H9 (cell line): Measurements from ENCODE around the gene PACRGL. TPM values are rescaled to one million over a fixed set of nuclear protein-coding genes. Genes with fewer than 3 reads are reported as not detected.

Experiments
- DNase-seq: peaks from one replicate; pipeline ENCODE4 v3.0.0-alpha.2; 2017
- H2AFZ ChIP-seq: one replicate; pipeline ENCODE4 v1.6.1; 2013; ENCODE audit warnings: mild to moderate bottlenecking, low read length, control low read depth, moderate library complexity
- H2AK5ac ChIP-seq: 2 replicates; pipeline ENCODE4 v1.6.1; 2013; ENCODE audit warnings: low read length, control low read depth, mixed read lengths; ENCODE audit not compliant: insufficient read length
- H2BK120ac ChIP-seq: one replicate; pipeline ENCODE4 v1.6.1; 2013; ENCODE audit warnings: low read depth, mild to moderate bottlenecking, low read length, control low read depth, inconsistent platforms; ENCODE audit not compliant: poor library complexity, severe bottlenecking
- H2BK12ac ChIP-seq: 2 replicates; pipeline ENCODE4 v1.6.1; 2013; ENCODE audit warnings: low read length, control low read depth, mixed read lengths, low read depth; ENCODE audit not compliant: insufficient read length
- H2BK15ac ChIP-seq: 2 replicates; pipeline ENCODE4 v1.6.1; 2013; ENCODE audit warnings: low read depth, low read length, control low read depth
- H2BK20ac ChIP-seq: one replicate; pipeline ENCODE4 v1.6.1; 2013; ENCODE audit warnings: low read depth, mild to moderate bottlenecking, low read length, control low read depth, inconsistent platforms; ENCODE audit not compliant: poor library complexity, severe bottlenecking
- H2BK5ac ChIP-seq: 2 replicates; pipeline ENCODE4 v1.6.1; 2013; ENCODE audit warnings: low read length, control low read depth, mixed read lengths; ENCODE audit not compliant: insufficient read length
- H3K14ac ChIP-seq: 2 replicates; pipeline ENCODE4 v1.6.1; 2013; ENCODE audit warnings: low read length, control low read depth; ENCODE audit not compliant: insufficient read depth
- H3K18ac ChIP-seq: 2 replicates; pipeline ENCODE4 v1.6.1; 2013; ENCODE audit warnings: low read depth, mild to moderate bottlenecking, mixed read lengths, low read length, control low read depth; ENCODE audit not compliant: insufficient read length
- H3K23ac ChIP-seq: 2 replicates; pipeline ENCODE4 v1.6.1; 2013; ENCODE audit warnings: low read length, control low read depth, mixed read lengths, low read depth; ENCODE audit not compliant: insufficient read length
- H3K23me2 ChIP-seq: 2 replicates; pipeline ENCODE4 v1.6.1; 2013; ENCODE audit warnings: low read depth, mild to moderate bottlenecking, mixed read lengths, low read length, control low read depth; ENCODE audit not compliant: insufficient read length, poor library complexity, severe bottlenecking
- H3K27ac ChIP-seq: 2 replicates; pipeline ENCODE4 v1.5.1; 2013; ENCODE audit warnings: low read length, control low read depth, mixed read lengths, low read depth; ENCODE audit not compliant: insufficient read length
- H3K27me3 ChIP-seq: 2 replicates; pipeline ENCODE4 v1.6.1; 2013; ENCODE audit warnings: low read length, control low read depth, inconsistent platforms; ENCODE audit not compliant: insufficient read depth
- H3K4ac ChIP-seq: 2 replicates; pipeline ENCODE4 v1.6.1; 2013; ENCODE audit warnings: low read depth, mild to moderate bottlenecking, control low read depth, inconsistent platforms, low read length, moderate library complexity
- H3K4me1 ChIP-seq: 2 replicates; pipeline ENCODE4 v1.6.1; 2013; ENCODE audit warnings: low read length, control low read depth, inconsistent platforms; ENCODE audit not compliant: insufficient read depth
- H3K4me2 ChIP-seq: 2 replicates; pipeline ENCODE4 v1.6.1; 2013; ENCODE audit warnings: low read length, control low read depth, mixed read lengths; ENCODE audit not compliant: insufficient read length, insufficient read depth
- H3K56ac ChIP-seq: 2 replicates; pipeline ENCODE4 v1.6.1; 2013; ENCODE audit warnings: low read depth, mild to moderate bottlenecking, mixed read lengths, low read length, control low read depth; ENCODE audit not compliant: insufficient read length
- H3K79me1 ChIP-seq: 2 replicates; pipeline ENCODE4 v1.6.1; 2013; ENCODE audit warnings: low read depth, mild to moderate bottlenecking, moderate library complexity, low read length, control low read depth, inconsistent platforms; ENCODE audit not compliant: insufficient read depth, poor library complexity, severe bottlenecking
- H3K79me2 ChIP-seq: 2 replicates; pipeline ENCODE4 v1.6.1; 2013; ENCODE audit warnings: low read length, control low read depth, inconsistent platforms; ENCODE audit not compliant: insufficient read depth
- H3K9ac ChIP-seq: 2 replicates; pipeline ENCODE4 v1.6.1; 2013; ENCODE audit warnings: low read length, control low read depth, mixed read lengths; ENCODE audit not compliant: insufficient read length; ENCODE audit errors: extremely low read depth
- H3K9me3 ChIP-seq: one replicate; pipeline ENCODE4 v1.6.1; 2013; ENCODE audit warnings: low read depth, low read length, inconsistent platforms; ENCODE audit not compliant: control insufficient read depth
- H3T11ph ChIP-seq: one replicate; pipeline ENCODE4 v1.6.1; 2013; ENCODE audit warnings: mild to moderate bottlenecking, low read length, control low read depth, inconsistent platforms
- H4K20me1 ChIP-seq: one replicate; pipeline ENCODE4 v1.6.1; 2013; ENCODE audit not compliant: control insufficient read depth, insufficient read length, insufficient read depth
- H4K5ac ChIP-seq: 2 replicates; pipeline ENCODE4 v1.6.1; 2013; ENCODE audit warnings: low read depth, mild to moderate bottlenecking, mixed read lengths, low read length, control low read depth; ENCODE audit not compliant: insufficient read length
- H4K8ac ChIP-seq: replicated peaks from 2 replicates; pipeline ENCODE4 v1.6.1; 2013; ENCODE audit warnings: low read length, control low read depth, mixed read lengths, low read depth; ENCODE audit not compliant: insufficient read length
- H4K91ac ChIP-seq: 2 replicates; pipeline ENCODE4 v1.6.1; 2013; ENCODE audit warnings: low read depth, mild to moderate bottlenecking, moderate library complexity, mixed read lengths, low read length, control low read depth; ENCODE audit not compliant: insufficient read length
- H3K27ac Mint-ChIP-seq, 3 experiments: 2 replicates in 2 of 3; 3 replicates in 1 of 3; pipeline ENCODE4 v1.8.0; 2020 to 2021; ENCODE audit warnings: mixed read lengths in 3 of 3, mild to moderate bottlenecking in 1 of 3, moderate library complexity in 1 of 3
- H3K27me3 Mint-ChIP-seq: 2 replicates; pipeline ENCODE4 v1.8.0; 2021; ENCODE audit warnings: low read depth, mild to moderate bottlenecking, moderate library complexity, mixed read lengths
- H3K36me3 Mint-ChIP-seq, 3 experiments: 2 replicates in 2 of 3; 3 replicates in 1 of 3; pipeline ENCODE4 v1.8.0; 2020 to 2021; ENCODE audit warnings: low read depth in 3 of 3, mixed read lengths in 3 of 3; ENCODE audit not compliant: insufficient read depth in 1 of 3
- H3K4me1 Mint-ChIP-seq, 2 experiments: 2 replicates each; pipeline ENCODE4 v1.8.0; 2020; ENCODE audit warnings: mixed read lengths in 2 of 2
- H3K4me3 Mint-ChIP-seq, 2 experiments: 2 replicates in 1 of 2; 3 replicates in 1 of 2; pipeline ENCODE4 v1.8.0; 2020 to 2021; ENCODE audit warnings: mild to moderate bottlenecking in 2 of 2, mixed read lengths in 2 of 2, moderate library complexity in 1 of 2
- H3K9me3 Mint-ChIP-seq, 2 experiments: 2 replicates in 1 of 2; 3 replicates in 1 of 2; pipeline ENCODE4 v1.8.0; 2020; ENCODE audit warnings: mild to moderate bottlenecking in 2 of 2, mixed read lengths in 2 of 2, moderate library complexity in 1 of 2
- WGBS: extraction: QIAGEN DNeasy Blood & Tissue Kit; methylation state at CpG from one replicate; pipeline ENCODE4 v1.1.7; 2013; ENCODE audit warnings: missing lambda C conversion rate, low lambda C conversion rate, mixed read lengths; ENCODE audit not compliant: insufficient read length; ENCODE audit errors: extremely low coverage; 5-methylcytosine and 5-hydroxymethylcytosine counted together
- total RNA-seq: library from RNA; stranded (reverse); gene quantifications from 2 replicates; pipeline ENCODE4 v1.2.1, GENCODE V29; 2021
- TF ChIP-seq, protein P1 (sequence below): fragments of 200-600 bp; sonication (generic); conservative IDR thresholded peaks from 3 replicates; pipeline ENCODE4 v1.8.0; 2021; ENCODE audit warnings: antibody characterized with exemption, mild to moderate bottlenecking

Gene PACRGL
- total RNA-seq, 1 experiment from 2014 or later = 18.7 TPM

DNA sequence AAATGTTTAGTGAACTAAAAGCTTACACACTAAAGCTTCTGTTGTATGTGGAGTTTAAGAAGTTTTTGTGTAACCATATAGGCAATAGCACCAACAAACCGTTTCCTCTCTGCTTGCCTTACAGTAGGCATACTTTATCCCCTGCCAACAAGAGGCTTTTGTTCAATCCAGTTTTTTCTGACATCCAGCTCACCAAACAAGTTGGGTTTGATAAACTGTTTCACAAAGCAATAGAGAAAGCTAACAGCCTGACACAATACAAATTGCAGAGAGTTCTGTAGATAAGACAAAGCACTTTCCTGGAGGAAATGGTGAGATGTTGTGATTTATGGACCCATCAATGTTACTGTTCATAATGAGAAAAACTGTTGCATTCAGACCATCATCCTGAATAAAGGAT lies 53.8 kb downstream of the PACRGL start:
- peaks cover 0 to 6% (median 2%) of the 10 kb centered on the region in 3 experiments; a peak in 2 of 7 replicates for H3K36me3 Mint-ChIP-seq

More for the DNA sequence above, 53.8 kb downstream of the PACRGL start:
- no peak overlapping the region for H4K8ac ChIP-seq
- H4K91ac ChIP-seq = no peak overlapping the region
- H3T11ph ChIP-seq = no peak overlapping the region
- no peaks in the 10 kb centered on the region for H3K9me3 Mint-ChIP-seq
- no CpG with 5 or more reads among the region's 1 CpG for WGBS
- H4K5ac ChIP-seq = no peak overlapping the region
- TF ChIP-seq, protein P1, sequence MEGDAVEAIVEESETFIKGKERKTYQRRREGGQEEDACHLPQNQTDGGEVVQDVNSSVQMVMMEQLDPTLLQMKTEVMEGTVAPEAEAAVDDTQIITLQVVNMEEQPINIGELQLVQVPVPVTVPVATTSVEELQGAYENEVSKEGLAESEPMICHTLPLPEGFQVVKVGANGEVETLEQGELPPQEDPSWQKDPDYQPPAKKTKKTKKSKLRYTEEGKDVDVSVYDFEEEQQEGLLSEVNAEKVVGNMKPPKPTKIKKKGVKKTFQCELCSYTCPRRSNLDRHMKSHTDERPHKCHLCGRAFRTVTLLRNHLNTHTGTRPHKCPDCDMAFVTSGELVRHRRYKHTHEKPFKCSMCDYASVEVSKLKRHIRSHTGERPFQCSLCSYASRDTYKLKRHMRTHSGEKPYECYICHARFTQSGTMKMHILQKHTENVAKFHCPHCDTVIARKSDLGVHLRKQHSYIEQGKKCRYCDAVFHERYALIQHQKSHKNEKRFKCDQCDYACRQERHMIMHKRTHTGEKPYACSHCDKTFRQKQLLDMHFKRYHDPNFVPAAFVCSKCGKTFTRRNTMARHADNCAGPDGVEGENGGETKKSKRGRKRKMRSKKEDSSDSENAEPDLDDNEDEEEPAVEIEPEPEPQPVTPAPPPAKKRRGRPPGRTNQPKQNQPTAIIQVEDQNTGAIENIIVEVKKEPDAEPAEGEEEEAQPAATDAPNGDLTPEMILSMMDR = no peak
- no peak overlapping the region for H2AFZ ChIP-seq
- H2BK5ac ChIP-seq = no peak overlapping the region
- H2BK20ac ChIP-seq = no peak overlapping the region
- H3K4me1 ChIP-seq = no peaks in the 10 kb centered on the region
- H3K14ac ChIP-seq = no peak overlapping the region
- H3K79me1 ChIP-seq = no peaks in the 10 kb centered on the region
- no peak overlapping the region for H3K4me2 ChIP-seq
- no peak for DNase-seq
- no peak overlapping the region for H3K9ac ChIP-seq
- H3K4me3 Mint-ChIP-seq = no peak overlapping the region
- no peak overlapping the region for H3K27ac ChIP-seq
- H3K18ac ChIP-seq = no peak overlapping the region
- no peak overlapping the region for H3K56ac ChIP-seq
- H3K4me1 Mint-ChIP-seq = no peaks in the 10 kb centered on the region
- H3K79me2 ChIP-seq = no peaks in the 10 kb centered on the region
- no peak overlapping the region for H3K27ac Mint-ChIP-seq
- no peak overlapping the region for H2BK12ac ChIP-seq
- no peaks in the 10 kb centered on the region for H3K23me2 ChIP-seq
- H3K9me3 ChIP-seq = no peaks in the 10 kb centered on the region
- H2AK5ac ChIP-seq = no peak overlapping the region
- H3K27me3 ChIP-seq = no peaks in the 10 kb centered on the region
- no peaks in the 10 kb centered on the region for H4K20me1 ChIP-seq
- H3K23ac ChIP-seq = no peak overlapping the region
- H2BK15ac ChIP-seq = no peak overlapping the region
- no peaks in the 10 kb centered on the region for H3K27me3 Mint-ChIP-seq
- H3K4ac ChIP-seq = no peak overlapping the region
- no peak overlapping the region for H2BK120ac ChIP-seq
